GM23338 (cell line): ENCODE results near the gene WDR1. TPM values are rescaled to one million over a fixed set of nuclear protein-coding genes. Genes with fewer than 3 reads are reported as not detected.

ENCODE experiments used
- ATAC-seq: fragments of 200-7000 bp; cut with Tn5 transposase; 3 replicates; pipeline ENCODE4 v1.9.1; 2020
- DNase-seq: peaks from one replicate; pipeline ENCODE4 v3.0.0-alpha.2; 2015; ENCODE audit warnings: low spot score
- H2AFZ ChIP-seq: fragments of 200-600 bp; sonication (generic); 2 replicates; pipeline ENCODE4 v1.8.0; 2016; ENCODE audit warnings: antibody characterized with exemption, mild to moderate bottlenecking, moderate library complexity
- H3F3A ChIP-seq: fragments of 200-600 bp; sonication (generic); replicated peaks from 2 replicates; pipeline ENCODE4 v1.8.0; 2017; ENCODE audit warnings: antibody characterized with exemption, mixed run types, low read depth
- H3K27ac ChIP-seq: fragments of 200-600 bp; sonication (generic); 2 replicates; pipeline ENCODE4 v1.6.1; 2016; ENCODE audit warnings: low read depth
- H3K27me3 ChIP-seq: fragments of 200-600 bp; sonication (generic); 2 replicates; pipeline ENCODE4 v1.8.0; 2016; ENCODE audit warnings: mild to moderate bottlenecking, mixed run types, moderate library complexity; ENCODE audit not compliant: insufficient read depth
- H3K36me3 ChIP-seq: fragments of 200-600 bp; sonication (generic); 2 replicates; pipeline ENCODE4 v1.8.0; 2016; ENCODE audit warnings: mild to moderate bottlenecking; ENCODE audit not compliant: insufficient read depth
- H3K4me1 ChIP-seq: fragments of 200-600 bp; sonication (generic); 2 replicates; pipeline ENCODE4 v1.8.0; 2016; ENCODE audit warnings: mild to moderate bottlenecking, moderate library complexity; ENCODE audit not compliant: insufficient read depth
- H3K4me2 ChIP-seq: fragments of 200-600 bp; sonication (generic); 2 replicates; pipeline ENCODE4 v1.7.1; 2017; ENCODE audit warnings: mixed run types
- H3K4me3 ChIP-seq: fragments of 200-600 bp; sonication (generic); 2 replicates; pipeline ENCODE4 v1.6.1; 2016; ENCODE audit warnings: mixed run types
- H3K79me2 ChIP-seq: fragments of 200-600 bp; sonication (generic); replicated peaks from 2 replicates; pipeline ENCODE4 v1.8.0; 2017; ENCODE audit warnings: mild to moderate bottlenecking; ENCODE audit not compliant: insufficient read depth
- H3K9me2 ChIP-seq: fragments of 200-600 bp; sonication (generic); 2 replicates; pipeline ENCODE4 v1.8.0; 2017; ENCODE audit not compliant: insufficient read depth
- H4K20me1 ChIP-seq: fragments of 200-600 bp; sonication (generic); replicated peaks from 2 replicates; pipeline ENCODE4 v1.8.0; 2017; ENCODE audit warnings: mild to moderate bottlenecking; ENCODE audit not compliant: insufficient read depth
- H3K27ac Mint-ChIP-seq: 2 replicates; pipeline ENCODE4 v1.8.0; 2020; ENCODE audit warnings: inconsistent platforms, mild to moderate bottlenecking, moderate library complexity, mixed read lengths
- H3K27me3 Mint-ChIP-seq: 3 replicates; pipeline ENCODE4 v1.8.0; 2022; ENCODE audit warnings: low read depth, mild to moderate bottlenecking, moderate library complexity, mixed read lengths, inconsistent platforms; ENCODE audit not compliant: insufficient read depth, poor library complexity
- H3K36me3 Mint-ChIP-seq: 3 replicates; pipeline ENCODE4 v1.8.0; 2021; ENCODE audit warnings: low read depth, mild to moderate bottlenecking, inconsistent platforms, moderate library complexity, mixed read lengths
- H3K4me1 Mint-ChIP-seq: 3 replicates; pipeline ENCODE4 v1.8.0; 2020; ENCODE audit warnings: mild to moderate bottlenecking, inconsistent platforms, mixed read lengths
- H3K4me3 Mint-ChIP-seq: 3 replicates; pipeline ENCODE4 v1.8.0; 2021; ENCODE audit warnings: moderate library complexity, mild to moderate bottlenecking, inconsistent platforms, mixed read lengths
- H3K9me3 Mint-ChIP-seq: 3 replicates; pipeline ENCODE4 v1.8.0; 2020; ENCODE audit warnings: moderate library complexity, mild to moderate bottlenecking, inconsistent platforms, mixed read lengths
- CREB1 ChIP-seq: fragments of 250-450 bp; sonication (Bioruptor Pico); IDR thresholded peaks from 2 replicates; pipeline ENCODE4 v1.5.0; 2020; ENCODE audit warnings: low read depth, mild to moderate bottlenecking, moderate library complexity
- EZH2 ChIP-seq: fragments of 200-600 bp; sonication (generic); IDR thresholded peaks from one replicate; pipeline ENCODE4 v1.8.0; 2017; ENCODE audit warnings: antibody characterized with exemption, mild to moderate bottlenecking, low read depth; ENCODE audit not compliant: unreplicated experiment
- EZH2phosphoT487 ChIP-seq: fragments of 200-600 bp; sonication (generic); IDR thresholded peaks from one replicate; pipeline ENCODE4 v1.8.1; 2018; ENCODE audit warnings: antibody characterized with exemption; ENCODE audit not compliant: unreplicated experiment
- JUNB ChIP-seq: IDR thresholded peaks from one replicate; pipeline ENCODE4 v1.6.1; 2016; ENCODE audit warnings: antibody characterized with exemption; ENCODE audit not compliant: unreplicated experiment
- NANOG ChIP-seq: IDR thresholded peaks from 2 replicates; pipeline ENCODE4 v1.6.1; 2016; ENCODE audit warnings: antibody characterized with exemption, borderline replicate concordance
- POLR2AphosphoS5 ChIP-seq: IDR thresholded peaks from 2 replicates; pipeline ENCODE4 v1.6.1; 2016; ENCODE audit warnings: antibody characterized with exemption, low read depth
- STAT1 ChIP-seq: IDR thresholded peaks from one replicate; pipeline ENCODE4 v1.6.1; 2016; ENCODE audit warnings: antibody characterized with exemption; ENCODE audit not compliant: unreplicated experiment
- ZNF114 ChIP-seq: fragments of 250-450 bp; sonication (Bioruptor Pico); IDR thresholded peaks from 2 replicates; pipeline ENCODE4 v1.5.0; 2020; ENCODE audit warnings: mild to moderate bottlenecking, moderate library complexity
- ZNF331 ChIP-seq: fragments of 250-450 bp; sonication (Bioruptor Pico); IDR thresholded peaks from 2 replicates; pipeline ENCODE4 v1.5.0; 2020; ENCODE audit warnings: low read depth, mild to moderate bottlenecking, moderate library complexity
- polyA plus RNA-seq: library from polyadenylated mRNA; unstranded; fragments of >200 nt; fragmentation: Nextera tagmentation; extraction: Ambion mirVana; gene quantifications from 2 replicates; pipeline ENCODE4 v1.2.1, GENCODE V29; 2016
- total RNA-seq: library from RNA; depleted of rRNA; stranded (reverse); fragments of >200 nt; shearing (Covaris generic); gene quantifications from 2 replicates; pipeline ENCODE4 v1.2.3, GENCODE V29; 2014
- TF ChIP-seq, protein P1 (sequence below): IDR thresholded peaks from one replicate; pipeline ENCODE4 v1.6.1; 2018; ENCODE audit warnings: antibody characterized with exemption; ENCODE audit not compliant: unreplicated experiment
- TF ChIP-seq, protein P2 (sequence below): fragments of 250-450 bp; sonication (Bioruptor Pico); IDR thresholded peaks from 2 replicates; pipeline ENCODE4 v1.5.0; 2020; ENCODE audit warnings: mild to moderate bottlenecking, moderate library complexity
- TF ChIP-seq, protein P3 (sequence below): IDR thresholded peaks from 2 replicates; pipeline ENCODE4 v1.6.1; 2016; ENCODE audit warnings: antibody characterized with exemption
- TF ChIP-seq, protein P4 (sequence below), 2 experiments: fragments of 200-600 bp in 1 of 2; sonication (generic) in 1 of 2; conservative IDR thresholded peaks; 2 replicates each; pipeline versions ENCODE4 v1.5.1 to v1.6.1; 2016 to 2017; ENCODE audit warnings: antibody characterized with exemption in 2 of 2, low read depth in 2 of 2, mild to moderate bottlenecking in 2 of 2, moderate library complexity in 1 of 2

Gene WDR1
- total and polyA plus RNA-seq, 2 experiments from 2014 or later: 93.2 to 248 TPM

DNA sequence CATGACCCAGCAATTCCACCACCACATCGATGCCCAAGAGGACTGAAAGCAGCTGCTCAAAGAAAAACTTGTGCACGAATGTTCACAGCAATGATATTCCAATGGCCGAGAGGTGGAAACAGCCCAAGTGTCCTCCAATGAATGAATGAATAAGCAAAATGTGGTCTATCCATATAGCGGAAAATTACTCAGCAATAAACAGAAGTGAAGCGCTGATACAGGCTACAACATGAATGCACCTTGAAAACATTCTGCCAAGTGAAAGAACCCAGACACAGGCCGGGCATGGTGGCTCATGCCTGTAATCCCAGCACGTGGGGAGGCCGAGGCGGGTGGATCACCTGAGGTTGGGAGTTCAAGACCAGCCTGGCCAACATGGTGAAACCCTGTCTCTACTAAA lies 90.1 kb downstream of the WDR1 start:
- no peak overlapping the region for H2AFZ ChIP-seq
- H3K4me2 ChIP-seq: no peak overlapping the region
- Mint-ChIP-seq H3K4me3 (no peak overlapping the region), H3K27me3 (peaks cover 6% of the 10 kb centered on the region), H3K9me3 (no peaks in the 10 kb centered on the region), H3K27ac (no peak overlapping the region), H3K36me3 (no peaks in the 10 kb centered on the region), H3K4me1 (no peaks in the 10 kb centered on the region)
- no peak overlapping the region for H3K27ac ChIP-seq
- ATAC-seq (no peak), DNase-seq (no peak)
- TF ChIP-seq NANOG: no peak
- TF ChIP-seq, protein P1, sequence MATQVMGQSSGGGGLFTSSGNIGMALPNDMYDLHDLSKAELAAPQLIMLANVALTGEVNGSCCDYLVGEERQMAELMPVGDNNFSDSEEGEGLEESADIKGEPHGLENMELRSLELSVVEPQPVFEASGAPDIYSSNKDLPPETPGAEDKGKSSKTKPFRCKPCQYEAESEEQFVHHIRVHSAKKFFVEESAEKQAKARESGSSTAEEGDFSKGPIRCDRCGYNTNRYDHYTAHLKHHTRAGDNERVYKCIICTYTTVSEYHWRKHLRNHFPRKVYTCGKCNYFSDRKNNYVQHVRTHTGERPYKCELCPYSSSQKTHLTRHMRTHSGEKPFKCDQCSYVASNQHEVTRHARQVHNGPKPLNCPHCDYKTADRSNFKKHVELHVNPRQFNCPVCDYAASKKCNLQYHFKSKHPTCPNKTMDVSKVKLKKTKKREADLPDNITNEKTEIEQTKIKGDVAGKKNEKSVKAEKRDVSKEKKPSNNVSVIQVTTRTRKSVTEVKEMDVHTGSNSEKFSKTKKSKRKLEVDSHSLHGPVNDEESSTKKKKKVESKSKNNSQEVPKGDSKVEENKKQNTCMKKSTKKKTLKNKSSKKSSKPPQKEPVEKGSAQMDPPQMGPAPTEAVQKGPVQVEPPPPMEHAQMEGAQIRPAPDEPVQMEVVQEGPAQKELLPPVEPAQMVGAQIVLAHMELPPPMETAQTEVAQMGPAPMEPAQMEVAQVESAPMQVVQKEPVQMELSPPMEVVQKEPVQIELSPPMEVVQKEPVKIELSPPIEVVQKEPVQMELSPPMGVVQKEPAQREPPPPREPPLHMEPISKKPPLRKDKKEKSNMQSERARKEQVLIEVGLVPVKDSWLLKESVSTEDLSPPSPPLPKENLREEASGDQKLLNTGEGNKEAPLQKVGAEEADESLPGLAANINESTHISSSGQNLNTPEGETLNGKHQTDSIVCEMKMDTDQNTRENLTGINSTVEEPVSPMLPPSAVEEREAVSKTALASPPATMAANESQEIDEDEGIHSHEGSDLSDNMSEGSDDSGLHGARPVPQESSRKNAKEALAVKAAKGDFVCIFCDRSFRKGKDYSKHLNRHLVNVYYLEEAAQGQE: no peak
- no peak for TF ChIP-seq CREB1 (CRISPR knock-in tag)
- TF ChIP-seq, protein P2, sequence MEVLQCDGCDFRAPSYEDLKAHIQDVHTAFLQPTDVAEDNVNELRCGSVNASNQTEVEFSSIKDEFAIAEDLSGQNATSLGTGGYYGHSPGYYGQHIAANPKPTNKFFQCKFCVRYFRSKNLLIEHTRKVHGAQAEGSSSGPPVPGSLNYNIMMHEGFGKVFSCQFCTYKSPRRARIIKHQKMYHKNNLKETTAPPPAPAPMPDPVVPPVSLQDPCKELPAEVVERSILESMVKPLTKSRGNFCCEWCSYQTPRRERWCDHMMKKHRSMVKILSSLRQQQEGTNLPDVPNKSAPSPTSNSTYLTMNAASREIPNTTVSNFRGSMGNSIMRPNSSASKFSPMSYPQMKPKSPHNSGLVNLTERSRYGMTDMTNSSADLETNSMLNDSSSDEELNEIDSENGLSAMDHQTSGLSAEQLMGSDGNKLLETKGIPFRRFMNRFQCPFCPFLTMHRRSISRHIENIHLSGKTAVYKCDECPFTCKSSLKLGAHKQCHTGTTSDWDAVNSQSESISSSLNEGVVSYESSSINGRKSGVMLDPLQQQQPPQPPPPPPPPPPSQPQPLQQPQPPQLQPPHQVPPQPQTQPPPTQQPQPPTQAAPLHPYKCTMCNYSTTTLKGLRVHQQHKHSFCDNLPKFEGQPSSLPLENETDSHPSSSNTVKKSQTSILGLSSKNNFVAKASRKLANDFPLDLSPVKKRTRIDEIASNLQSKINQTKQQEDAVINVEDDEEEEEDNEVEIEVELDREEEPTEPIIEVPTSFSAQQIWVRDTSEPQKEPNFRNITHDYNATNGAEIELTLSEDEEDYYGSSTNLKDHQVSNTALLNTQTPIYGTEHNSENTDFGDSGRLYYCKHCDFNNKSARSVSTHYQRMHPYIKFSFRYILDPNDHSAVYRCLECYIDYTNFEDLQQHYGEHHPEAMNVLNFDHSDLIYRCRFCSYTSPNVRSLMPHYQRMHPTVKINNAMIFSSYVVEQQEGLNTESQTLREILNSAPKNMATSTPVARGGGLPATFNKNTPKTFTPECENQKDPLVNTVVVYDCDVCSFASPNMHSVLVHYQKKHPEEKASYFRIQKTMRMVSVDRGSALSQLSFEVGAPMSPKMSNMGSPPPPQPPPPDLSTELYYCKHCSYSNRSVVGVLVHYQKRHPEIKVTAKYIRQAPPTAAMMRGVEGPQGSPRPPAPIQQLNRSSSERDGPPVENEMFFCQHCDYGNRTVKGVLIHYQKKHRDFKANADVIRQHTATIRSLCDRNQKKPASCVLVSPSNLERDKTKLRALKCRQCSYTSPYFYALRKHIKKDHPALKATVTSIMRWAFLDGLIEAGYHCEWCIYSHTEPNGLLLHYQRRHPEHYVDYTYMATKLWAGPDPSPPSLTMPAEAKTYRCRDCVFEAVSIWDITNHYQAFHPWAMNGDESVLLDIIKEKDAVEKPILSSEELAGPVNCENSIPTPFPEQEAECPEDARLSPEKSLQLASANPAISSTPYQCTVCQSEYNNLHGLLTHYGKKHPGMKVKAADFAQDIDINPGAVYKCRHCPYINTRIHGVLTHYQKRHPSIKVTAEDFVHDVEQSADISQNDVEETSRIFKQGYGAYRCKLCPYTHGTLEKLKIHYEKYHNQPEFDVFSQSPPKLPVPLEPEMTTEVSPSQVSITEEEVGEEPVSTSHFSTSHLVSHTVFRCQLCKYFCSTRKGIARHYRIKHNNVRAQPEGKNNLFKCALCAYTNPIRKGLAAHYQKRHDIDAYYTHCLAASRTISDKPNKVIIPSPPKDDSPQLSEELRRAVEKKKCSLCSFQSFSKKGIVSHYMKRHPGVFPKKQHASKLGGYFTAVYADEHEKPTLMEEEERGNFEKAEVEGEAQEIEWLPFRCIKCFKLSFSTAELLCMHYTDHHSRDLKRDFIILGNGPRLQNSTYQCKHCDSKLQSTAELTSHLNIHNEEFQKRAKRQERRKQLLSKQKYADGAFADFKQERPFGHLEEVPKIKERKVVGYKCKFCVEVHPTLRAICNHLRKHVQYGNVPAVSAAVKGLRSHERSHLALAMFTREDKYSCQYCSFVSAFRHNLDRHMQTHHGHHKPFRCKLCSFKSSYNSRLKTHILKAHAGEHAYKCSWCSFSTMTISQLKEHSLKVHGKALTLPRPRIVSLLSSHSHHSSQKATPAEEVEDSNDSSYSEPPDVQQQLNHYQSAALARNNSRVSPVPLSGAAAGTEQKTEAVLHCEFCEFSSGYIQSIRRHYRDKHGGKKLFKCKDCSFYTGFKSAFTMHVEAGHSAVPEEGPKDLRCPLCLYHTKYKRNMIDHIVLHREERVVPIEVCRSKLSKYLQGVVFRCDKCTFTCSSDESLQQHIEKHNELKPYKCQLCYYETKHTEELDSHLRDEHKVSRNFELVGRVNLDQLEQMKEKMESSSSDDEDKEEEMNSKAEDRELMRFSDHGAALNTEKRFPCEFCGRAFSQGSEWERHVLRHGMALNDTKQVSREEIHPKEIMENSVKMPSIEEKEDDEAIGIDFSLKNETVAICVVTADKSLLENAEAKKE (CRISPR knock-in tag): no peak
- TF ChIP-seq EZH2phosphoT487: no peak
- TF ChIP-seq JUNB: no peak
- TF ChIP-seq, protein P3, sequence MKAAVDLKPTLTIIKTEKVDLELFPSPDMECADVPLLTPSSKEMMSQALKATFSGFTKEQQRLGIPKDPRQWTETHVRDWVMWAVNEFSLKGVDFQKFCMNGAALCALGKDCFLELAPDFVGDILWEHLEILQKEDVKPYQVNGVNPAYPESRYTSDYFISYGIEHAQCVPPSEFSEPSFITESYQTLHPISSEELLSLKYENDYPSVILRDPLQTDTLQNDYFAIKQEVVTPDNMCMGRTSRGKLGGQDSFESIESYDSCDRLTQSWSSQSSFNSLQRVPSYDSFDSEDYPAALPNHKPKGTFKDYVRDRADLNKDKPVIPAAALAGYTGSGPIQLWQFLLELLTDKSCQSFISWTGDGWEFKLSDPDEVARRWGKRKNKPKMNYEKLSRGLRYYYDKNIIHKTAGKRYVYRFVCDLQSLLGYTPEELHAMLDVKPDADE: no peak
- TF ChIP-seq ZNF331 (CRISPR knock-in tag): no peak
- TF ChIP-seq STAT1: no peak
- no peak for TF ChIP-seq POLR2AphosphoS5
- no peak for TF ChIP-seq EZH2
- TF ChIP-seq, protein P4, sequence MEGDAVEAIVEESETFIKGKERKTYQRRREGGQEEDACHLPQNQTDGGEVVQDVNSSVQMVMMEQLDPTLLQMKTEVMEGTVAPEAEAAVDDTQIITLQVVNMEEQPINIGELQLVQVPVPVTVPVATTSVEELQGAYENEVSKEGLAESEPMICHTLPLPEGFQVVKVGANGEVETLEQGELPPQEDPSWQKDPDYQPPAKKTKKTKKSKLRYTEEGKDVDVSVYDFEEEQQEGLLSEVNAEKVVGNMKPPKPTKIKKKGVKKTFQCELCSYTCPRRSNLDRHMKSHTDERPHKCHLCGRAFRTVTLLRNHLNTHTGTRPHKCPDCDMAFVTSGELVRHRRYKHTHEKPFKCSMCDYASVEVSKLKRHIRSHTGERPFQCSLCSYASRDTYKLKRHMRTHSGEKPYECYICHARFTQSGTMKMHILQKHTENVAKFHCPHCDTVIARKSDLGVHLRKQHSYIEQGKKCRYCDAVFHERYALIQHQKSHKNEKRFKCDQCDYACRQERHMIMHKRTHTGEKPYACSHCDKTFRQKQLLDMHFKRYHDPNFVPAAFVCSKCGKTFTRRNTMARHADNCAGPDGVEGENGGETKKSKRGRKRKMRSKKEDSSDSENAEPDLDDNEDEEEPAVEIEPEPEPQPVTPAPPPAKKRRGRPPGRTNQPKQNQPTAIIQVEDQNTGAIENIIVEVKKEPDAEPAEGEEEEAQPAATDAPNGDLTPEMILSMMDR (conservative IDR thresholded peaks at IDR 0.05; ENCODE audit: low read depth in 2 of 2): no peak
- TF ChIP-seq ZNF114 (CRISPR knock-in tag): no peak
- no peaks in the 10 kb centered on the region for H3K36me3 ChIP-seq
- no peaks in the 10 kb centered on the region for H3K79me2 ChIP-seq
- no peaks in the 10 kb centered on the region for H3K9me2 ChIP-seq
- no peaks in the 10 kb centered on the region for H3K27me3 ChIP-seq
- H3K4me1 ChIP-seq: no peaks in the 10 kb centered on the region
- H3K4me3 ChIP-seq: no peak overlapping the region
- no peaks in the 10 kb centered on the region for H4K20me1 ChIP-seq
- H3F3A ChIP-seq: no peaks in the 10 kb centered on the region
